HG02981 (cell line): ENCODE data around the gene BRI3.
"Not testable (repeated sequence)": the region's sequence is repeated elsewhere in the genome, so short reads cannot be mapped to it uniquely, and the experiment has no call there.

Experiments
- ATAC-seq: cut with Tn5 transposase; IDR thresholded peaks from one replicate; pipeline ENCODE4 v1.9.1; 2021; ENCODE audit warnings: mild to moderate bottlenecking, moderate library complexity; ENCODE audit not compliant: unreplicated experiment

The BRI3 gene

GRCh38 chr7:98303906-98304305 lies 22.4 kb downstream of the BRI3 start:
- ATAC-seq = no peak

- ATAC-seq = no peak
Measured at GRCh38 chr7:98305951-98306535, 24.6 kb downstream of the BRI3 start.

- ATAC-seq = no peak
Measured at GRCh38 chr7:98307971-98308466, 26.5 kb downstream of the BRI3 start.

- ATAC-seq = no peak
Measured at GRCh38 chr7:98309566-98309965, 28.1 kb downstream of the BRI3 start.

GRCh38 chr7:98312201-98312600 lies 30.7 kb downstream of the BRI3 start:
- ATAC-seq = no peak

- no peak for ATAC-seq
Measured at GRCh38 chr7:98314469-98314868, 33.0 kb downstream of the BRI3 start.

- peak; percentile 70 for ATAC-seq
Measured at GRCh38 chr7:98315318-98315993, 34.0 kb downstream of the BRI3 start.

- ATAC-seq = not testable (repeated sequence)
Measured at GRCh38 chr7:98315994-98316527, 34.6 kb downstream of the BRI3 start.

GRCh38 chr7:98317366-98318040 lies 36.0 kb downstream of the BRI3 start:
- no peak for ATAC-seq

- no peak for ATAC-seq
Measured at GRCh38 chr7:98319176-98319575, 37.7 kb downstream of the BRI3 start.

- no peak for ATAC-seq
Measured at GRCh38 chr7:98321301-98321700, 39.8 kb downstream of the BRI3 start.

- ATAC-seq = no peak
Measured at GRCh38 chr7:98322331-98323270, 41.1 kb downstream of the BRI3 start.

GRCh38 chr7:98323597-98324322 lies 42.3 kb downstream of the BRI3 start:
- no peak for ATAC-seq

GRCh38 chr7:98324782-98325181 lies 43.3 kb downstream of the BRI3 start:
- ATAC-seq = no peak

GRCh38 chr7:98329100-98329790 lies 47.8 kb downstream of the BRI3 start:
- ATAC-seq = no peak

- ATAC-seq = no peak
Measured at GRCh38 chr7:98329791-98330373, 48.4 kb downstream of the BRI3 start.

GRCh38 chr7:98330926-98331529 lies 49.5 kb downstream of the BRI3 start:
- ATAC-seq = no peak

- no peak for ATAC-seq
Measured at GRCh38 chr7:98334081-98334480, 52.6 kb downstream of the BRI3 start.
